ENCODE results near the gene KCTD6.

- no peak for TF ChIP-seq RNF2 (IDR thresholded peaks at IDR 0.05; ENCODE audit: borderline replicate concordance, low read depth, low read length, missing control alignments, poor library complexity, severe bottlenecking)
- no peak for TF ChIP-seq ZNF274 (IDR thresholded peaks at IDR 0.05; ENCODE audit: borderline replicate concordance, extremely low read depth, low read length)
- no peak for TF ChIP-seq CTCF (IDR thresholded peaks at IDR 0.05; ENCODE audit: control extremely low read depth in 1 of 3, insufficient read depth in 1 of 3, low read depth in 1 of 3, low read length in 3 of 3)
- no peak for TF ChIP-seq RFX5 (IDR thresholded peaks at IDR 0.05; ENCODE audit: borderline replicate concordance, low read depth, low read length)
- no peak for TF ChIP-seq EZH2 (IDR thresholded peaks at IDR 0.05; ENCODE audit: low read depth, low read length, severe bottlenecking)
- TF ChIP-seq CREB1 (IDR thresholded peaks at IDR 0.05): no peak
- TF ChIP-seq USF2 (IDR thresholded peaks at IDR 0.05; ENCODE audit: low read length): no peak
Observed at GRCh38 chr3:58495101-58495500, 3.2 kb downstream of the KCTD6 start.
